Spinal cord (tissue), 10 donors: ENCODE measurements around the gene BID. TPM values are rescaled to one million over a fixed set of nuclear protein-coding genes. Genes with fewer than 3 reads are reported as not detected.
"Not testable (repeated sequence)": the region's sequence is repeated elsewhere in the genome, so short reads cannot be mapped to it uniquely, and the experiment has no call there.

ENCODE experiments used
- DNase-seq, 6 donors: peaks; one replicate each; pipeline versions ENCODE4 v3.0.0 to v3.0.0-alpha.2; 2013 to 2015; ENCODE audit warnings: low spot score in 6 of 6, low read depth in 4 of 6
- H3K27ac ChIP-seq: one replicate; pipeline ENCODE4 v1.5.1; 2013; ENCODE audit warnings: low read depth, low read length, control low read depth
- H3K27me3 ChIP-seq: one replicate; pipeline ENCODE4 v1.6.1; 2013; ENCODE audit warnings: low read length; ENCODE audit not compliant: control insufficient read depth, insufficient read depth
- H3K36me3 ChIP-seq: one replicate; pipeline ENCODE4 v1.6.1; 2013; ENCODE audit warnings: low read length; ENCODE audit not compliant: control insufficient read depth, insufficient read depth
- H3K4me1 ChIP-seq: one replicate; pipeline ENCODE4 v1.6.1; 2013; ENCODE audit warnings: low read length; ENCODE audit not compliant: control insufficient read depth, insufficient read depth
- H3K4me3 ChIP-seq: one replicate; pipeline ENCODE4 v1.5.1; 2013; ENCODE audit warnings: low read depth, low read length, control low read depth
- H3K9me3 ChIP-seq: one replicate; pipeline ENCODE4 v1.6.1; 2013; ENCODE audit warnings: low read length; ENCODE audit not compliant: control insufficient read depth, insufficient read depth
- WGBS: methylation state at CpG from one replicate; pipeline ENCODE4 v1.1.5; 2013; ENCODE audit warnings: missing lambda C conversion rate; ENCODE audit not compliant: insufficient coverage; 5-methylcytosine and 5-hydroxymethylcytosine counted together
- polyA plus RNA-seq, 2 donors: library from polyadenylated mRNA; unstranded; fragments of 120-200 nt; gene quantifications; one replicate each; pipeline ENCODE4 v1.2.1, GENCODE V29; 2013; ENCODE audit not compliant: insufficient read length in 2 of 2
- total RNA-seq, 2 donors: library from RNA; depleted of rRNA in 1 of 2; stranded (reverse); fragments of 120-200 nt in 1 of 2; fragments of >200 nt in 1 of 2; gene quantifications; one replicate each; pipeline versions ENCODE4 v1.2.3 to v1.2.4, GENCODE V29; 2013 to 2014
- donor health status: healthy.

Gene BID
- total and polyA plus RNA-seq, 4 donors: 24.7 to 49.2 (median 37.4) TPM

DNA sequence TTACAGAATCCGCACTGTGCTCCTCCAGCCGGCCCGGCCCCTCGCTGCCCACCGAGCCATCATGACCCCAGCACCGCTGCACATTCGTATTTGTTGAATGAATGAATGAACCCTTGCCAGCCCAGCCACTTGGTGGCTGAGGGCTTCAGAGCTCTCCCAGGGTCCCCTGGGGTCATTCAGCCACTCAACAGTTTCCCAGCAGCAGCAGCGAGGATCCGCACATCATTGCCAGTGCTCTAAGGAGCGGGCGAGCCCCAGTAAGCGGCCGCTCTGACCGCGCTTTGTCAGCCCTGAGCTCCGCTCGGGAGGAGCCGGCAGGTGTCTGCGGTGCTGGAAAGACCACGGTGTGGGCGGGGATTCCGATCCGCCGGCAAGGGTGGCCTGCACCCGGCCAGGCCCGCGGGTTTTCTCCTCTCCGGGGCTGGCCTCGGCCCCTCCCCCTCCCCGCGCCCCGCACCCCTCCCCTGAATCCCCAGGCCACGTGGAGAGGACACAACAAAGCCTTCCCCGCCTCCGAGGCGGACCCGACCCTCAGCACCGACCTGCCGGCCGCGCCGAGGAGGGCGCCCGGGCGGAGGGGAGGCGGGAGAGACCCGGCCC is 563 bp downstream of the BID start:
- WGBS: under 1% methylated on average over 32 of the region's 47 CpGs
- DNase-seq: peak in 4 of 6 donors; percentile 29 to 89 (median 60)
- H3K4me3 ChIP-seq: peak overlapping the region; percentile 53
- H3K27me3 ChIP-seq: no peaks in the 10 kb centered on the region
- no peaks in the 10 kb centered on the region for H3K9me3 ChIP-seq
- peak overlapping the region; percentile 25 for H3K27ac ChIP-seq
- peaks cover 59% of the 10 kb centered on the region for H3K4me1 ChIP-seq
- H3K36me3 ChIP-seq: peaks cover 19% of the 10 kb centered on the region

DNA sequence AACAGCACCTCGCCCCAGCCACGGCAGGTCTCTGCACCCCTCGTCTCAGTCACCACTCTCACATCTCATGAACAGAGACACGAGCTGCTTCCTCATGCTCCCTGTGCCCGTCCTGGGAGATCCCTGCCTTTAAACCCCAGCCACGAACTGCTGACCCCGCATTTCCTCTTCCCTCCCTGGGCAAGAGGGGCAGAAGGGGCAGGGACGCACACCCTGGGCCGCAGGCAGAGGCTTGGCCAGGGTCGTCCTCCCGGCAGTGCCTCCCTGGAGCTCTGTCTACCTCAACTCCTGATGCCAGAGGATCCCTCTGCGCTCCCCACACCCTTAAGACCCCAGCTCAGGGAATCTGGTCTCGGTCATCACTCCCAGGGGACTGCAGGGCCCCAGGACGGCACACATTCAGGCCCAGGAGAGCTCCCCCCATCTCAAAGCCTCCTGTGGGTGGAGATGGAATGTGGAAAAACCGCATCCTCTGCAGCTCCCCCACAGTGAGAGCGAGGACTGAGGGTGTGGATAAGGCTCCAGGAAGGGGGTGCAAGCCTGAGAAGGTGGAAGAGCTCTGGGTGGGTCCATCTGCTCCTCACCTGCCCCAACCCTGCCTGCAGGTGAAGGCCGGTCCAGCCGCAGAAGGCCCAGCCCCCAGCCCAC is 1.2 kb downstream of the BID start:
- peaks cover 59% of the 10 kb centered on the region for H3K4me1 ChIP-seq

DNA sequence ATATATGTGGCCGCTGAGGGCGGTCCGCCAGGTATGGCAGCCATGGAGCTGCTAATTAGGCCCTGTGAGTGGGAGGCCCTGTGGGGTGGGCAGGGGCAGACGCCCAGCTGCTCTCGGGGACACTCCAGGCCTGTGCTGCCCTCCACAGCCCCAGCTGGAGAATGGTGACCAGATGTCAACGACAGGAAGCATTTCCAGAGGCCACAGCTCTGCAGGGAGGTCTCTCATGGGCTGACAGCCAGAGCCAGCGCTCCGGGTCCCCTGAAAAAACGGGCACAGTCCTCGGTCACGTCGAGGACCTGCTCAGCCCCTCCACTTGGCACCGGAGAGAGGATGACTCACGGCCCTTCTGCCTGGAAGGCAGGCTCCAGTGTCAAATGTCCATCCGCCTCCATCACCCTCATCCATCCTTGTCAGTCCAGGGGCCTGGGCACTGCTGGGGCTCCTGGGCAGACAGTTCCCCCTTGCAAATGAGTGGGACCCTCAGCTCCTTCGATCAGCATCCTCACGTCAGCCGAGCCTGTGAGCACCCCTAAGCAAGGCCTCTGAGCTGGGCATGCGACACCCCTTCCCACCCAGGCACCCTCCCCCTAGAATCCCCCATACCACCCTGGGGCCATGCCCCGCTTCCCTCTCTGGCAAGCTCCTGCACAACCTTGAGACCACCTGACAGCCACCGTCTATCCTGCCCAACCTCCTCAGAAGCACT is 1.9 kb downstream of the BID start:
- H3K9me3 ChIP-seq: no peaks in the 10 kb centered on the region
- H3K4me1 ChIP-seq: peaks cover 59% of the 10 kb centered on the region
- H3K27ac ChIP-seq: no peak overlapping the region
- H3K27me3 ChIP-seq: no peaks in the 10 kb centered on the region
- H3K4me3 ChIP-seq: no peak overlapping the region
- H3K36me3 ChIP-seq: peaks cover 23% of the 10 kb centered on the region
- no peak for DNase-seq
- WGBS: 48% methylated on average over 21 of the region's 21 CpGs

More for the DNA sequence above, 1.2 kb downstream of the BID start:
- Histone ChIP-seq H3K27ac (no peak overlapping the region), H3K36me3 (peaks cover 22% of the 10 kb centered on the region), H3K27me3 (no peaks in the 10 kb centered on the region), H3K4me3 (peak overlapping the region; percentile 53), H3K9me3 (no peaks in the 10 kb centered on the region)
- 43% methylated on average over 13 of the region's 18 CpGs for WGBS
- peak in 2 of 6 donors; percentile 21 to 51 for DNase-seq

DNA sequence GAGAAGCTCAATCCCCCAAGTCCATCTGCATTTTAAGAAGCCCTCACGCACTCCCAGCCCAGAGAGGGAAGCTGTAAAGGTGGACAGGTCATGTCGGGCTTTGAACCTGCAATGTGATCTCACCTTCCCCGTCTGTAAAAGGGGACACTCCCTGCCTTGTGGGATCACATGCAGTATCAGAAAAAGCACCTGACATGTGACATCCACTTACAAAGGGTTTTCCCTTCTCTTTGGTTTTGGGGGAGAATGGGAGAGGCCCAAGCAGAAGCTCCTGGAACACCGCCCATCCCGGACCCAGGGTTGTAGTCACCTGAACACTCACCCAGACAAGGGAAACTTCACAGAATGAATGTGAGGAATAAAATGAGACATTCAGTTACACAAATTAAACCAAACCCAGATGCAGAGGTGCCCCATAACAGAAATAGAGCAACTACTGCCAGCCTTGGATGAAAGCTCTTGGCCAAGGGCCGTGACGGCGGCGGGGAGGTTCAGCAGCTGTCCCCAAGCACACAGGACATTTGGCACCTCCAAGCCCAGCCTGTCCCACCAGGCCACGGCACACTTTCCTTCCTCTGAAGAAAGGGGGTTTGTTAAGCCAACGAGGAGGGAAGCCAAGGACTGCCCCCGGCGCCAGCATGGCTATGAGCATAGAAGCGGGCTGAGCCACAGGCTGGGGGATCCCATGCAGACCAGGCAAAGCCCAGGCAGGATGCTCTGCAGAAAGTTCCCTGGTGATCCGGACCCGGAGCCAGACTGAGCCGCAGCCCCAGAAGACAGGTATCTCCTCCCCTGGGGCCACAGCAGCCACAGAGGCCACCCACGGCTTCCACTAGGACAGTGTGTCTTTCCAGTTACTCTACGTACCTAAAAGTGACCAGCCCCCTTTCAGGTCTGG is 3.8 kb downstream of the BID start:
- H3K27me3 ChIP-seq: no peaks in the 10 kb centered on the region
- H3K36me3 ChIP-seq: peaks cover 23% of the 10 kb centered on the region
- H3K27ac ChIP-seq: peak overlapping the region; percentile 40
- peak in 1 of 6 donors; percentile 76 for DNase-seq
- H3K4me3 ChIP-seq: no peak overlapping the region
- no peaks in the 10 kb centered on the region for H3K9me3 ChIP-seq
- peaks cover 58% of the 10 kb centered on the region for H3K4me1 ChIP-seq
- 67% methylated on average over 13 of the region's 19 CpGs for WGBS

DNA sequence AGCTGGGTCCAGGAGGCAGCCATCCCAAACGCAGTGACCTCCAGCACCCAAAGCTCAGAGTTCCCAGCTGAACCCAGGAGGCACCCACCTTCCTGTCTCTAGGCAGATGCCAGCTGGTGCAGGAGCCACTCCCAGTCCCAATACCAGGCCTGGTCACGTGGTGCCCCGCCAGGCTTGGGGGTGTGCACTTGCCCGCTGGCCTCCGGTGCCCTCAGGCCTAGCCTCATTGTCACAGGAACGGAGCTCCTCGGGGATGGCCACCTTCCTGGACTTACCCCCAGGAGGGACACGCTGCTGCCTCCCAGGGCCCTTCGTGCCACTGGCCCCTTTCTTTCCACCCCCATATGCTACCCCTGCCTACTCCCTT is 4.6 kb downstream of the BID start:
- WGBS: 86% methylated on average over 9 of the region's 9 CpGs
- Histone ChIP-seq H3K27ac (no peak overlapping the region), H3K4me1 (peaks cover 51% of the 10 kb centered on the region), H3K4me3 (no peak overlapping the region), H3K9me3 (no peaks in the 10 kb centered on the region), H3K36me3 (peaks cover 23% of the 10 kb centered on the region), H3K27me3 (no peaks in the 10 kb centered on the region)
- no peak for DNase-seq

DNA sequence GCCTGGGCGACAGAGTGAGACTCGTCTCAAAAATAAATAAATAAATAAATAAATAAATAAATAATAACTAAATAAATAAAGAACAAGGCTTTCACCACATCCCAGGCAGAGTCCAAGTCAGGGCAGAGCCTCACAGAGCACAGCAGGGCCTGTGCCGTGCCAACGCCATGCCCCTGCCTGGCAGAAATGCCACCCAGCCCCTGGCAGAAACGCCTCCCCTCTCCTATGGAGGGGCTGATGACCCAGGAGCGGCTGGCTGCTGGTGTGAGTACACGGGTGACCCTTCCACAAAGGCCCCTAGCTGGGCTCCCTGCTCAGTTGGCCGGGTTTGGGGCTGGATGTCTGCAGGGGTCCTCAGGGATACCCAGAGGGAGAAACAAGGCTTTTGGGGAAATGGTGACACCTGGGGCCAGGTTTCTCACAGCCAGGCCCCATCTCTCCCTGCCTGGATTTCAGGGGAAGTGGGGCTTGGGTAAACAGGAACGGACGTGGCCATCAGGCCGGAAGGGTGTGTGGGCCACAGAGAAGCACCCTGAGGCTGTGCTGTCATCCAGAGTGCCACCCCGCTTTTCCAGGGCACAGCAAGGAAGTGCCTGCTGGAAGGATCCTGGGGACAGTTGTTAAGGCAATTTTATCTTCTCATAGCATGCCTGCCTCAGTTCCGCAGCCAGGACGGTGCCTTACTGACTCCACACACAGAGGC is 5.1 kb downstream of the BID start:
- Histone ChIP-seq H3K27me3 (no peaks in the 10 kb centered on the region), H3K4me1 (peaks cover 49% of the 10 kb centered on the region), H3K9me3 (no peaks in the 10 kb centered on the region), H3K4me3 (no peak overlapping the region), H3K27ac (no peak overlapping the region), H3K36me3 (peaks cover 23% of the 10 kb centered on the region)
- 76% methylated on average over 12 of the region's 14 CpGs for WGBS
- DNase-seq: no peak

DNA sequence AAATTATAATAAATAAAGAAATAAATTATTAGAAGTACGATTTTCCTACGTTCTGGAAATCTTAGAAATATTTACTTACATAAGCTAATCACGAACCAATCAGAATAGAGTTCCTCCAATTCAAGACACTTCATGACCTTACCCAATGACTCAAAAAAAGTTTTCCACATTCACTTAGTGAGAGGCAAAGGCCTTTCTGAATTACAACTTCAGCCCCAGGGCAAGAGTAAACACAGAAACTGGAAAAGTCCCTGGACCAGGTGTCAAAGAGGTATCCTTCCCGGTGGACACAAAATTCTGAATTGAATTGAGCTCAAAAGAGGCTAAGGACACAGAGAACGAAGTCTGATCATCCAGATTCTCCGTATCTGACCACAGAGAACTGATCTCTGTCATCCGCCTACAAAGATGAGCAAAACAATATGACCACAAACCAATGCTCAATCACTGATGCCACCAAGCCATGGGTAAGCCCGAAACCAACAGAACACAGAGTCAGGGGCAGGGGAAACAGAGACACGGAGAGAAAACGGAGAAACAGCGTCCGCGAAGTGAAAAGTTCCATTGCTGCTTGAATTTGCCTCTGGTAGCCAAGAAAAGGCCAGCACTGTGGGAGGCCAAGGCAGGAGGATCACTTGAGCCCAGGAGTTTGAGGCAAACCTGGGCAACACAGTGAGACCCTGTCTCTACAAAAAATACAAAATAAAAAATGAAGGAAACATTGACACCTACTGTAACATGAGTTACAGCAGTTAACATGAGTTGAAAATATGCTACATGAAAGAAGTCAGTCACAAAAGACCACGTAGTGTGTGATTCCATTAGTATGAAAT is 6.8 kb downstream of the BID start:
- Histone ChIP-seq H3K36me3 (peaks cover 20% of the 10 kb centered on the region), H3K4me1 (peaks cover 35% of the 10 kb centered on the region), H3K9me3 (no peaks in the 10 kb centered on the region), H3K27me3 (no peaks in the 10 kb centered on the region), H3K27ac (no peak overlapping the region), H3K4me3 (no peak overlapping the region)
- no peak for DNase-seq
- 96% methylated on average over 12 of the region's 14 CpGs for WGBS

DNA sequence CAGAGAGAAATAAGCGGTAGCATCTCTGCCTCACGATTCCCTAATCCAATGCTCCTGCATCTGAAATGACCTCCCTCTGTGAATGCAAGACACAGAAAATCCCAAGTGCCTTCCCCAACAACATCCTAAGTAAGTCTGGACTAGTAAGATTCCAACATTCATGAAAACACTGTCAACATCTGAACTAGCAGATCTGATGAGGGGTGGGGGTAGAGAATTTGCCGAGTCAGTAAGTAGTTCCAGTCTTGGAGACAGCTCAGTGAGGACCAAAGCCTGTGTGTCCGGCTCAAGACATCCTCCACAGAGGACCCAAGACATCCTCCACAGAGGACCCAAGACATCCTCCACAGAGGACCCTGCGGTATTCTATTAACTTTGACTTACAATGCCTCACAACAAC is 9.4 kb downstream of the BID start:
- H3K9me3 ChIP-seq, H3K27ac ChIP-seq, H3K27me3 ChIP-seq, H3K4me3 ChIP-seq, DNase-seq: not testable (repeated sequence)
- Histone ChIP-seq H3K4me1 (peaks cover 12% of the 10 kb centered on the region), H3K36me3 (peaks cover 13% of the 10 kb centered on the region)
- WGBS: no CpG with 5 or more reads among the region's 5 CpGs
